Activated CD8-positive, alpha-beta T cell treated with anti-CD3 and anti-CD28 coated beads for 36 hours (primary cell): Measurements from ENCODE around the gene RNU1-2. TPM values are rescaled to one million over a fixed set of nuclear protein-coding genes. Genes with fewer than 3 reads are reported as not detected.
"Not testable (repeated sequence)": the region's sequence is repeated elsewhere in the genome, so short reads cannot be mapped to it uniquely, and the experiment has no call there.

Experiments
- ATAC-seq: fragments of 200-7000 bp; cut with Tn5 transposase; one replicate; pipeline ENCODE4 v1.10.0; 2021; ENCODE audit warnings: mild to moderate bottlenecking, moderate library complexity
- CTCF ChIA-PET: fragments of 350-600 bp; sonication (Branson Sonifier 250); formaldehyde crosslinking; loops from one replicate; lab custom pipeline; 2021; ENCODE audit warnings: antibody characterized with exemption; lab: Charles Lee
- POLR2A ChIA-PET: fragments of 350-600 bp; sonication (Branson Sonifier 250); formaldehyde crosslinking; loops from one replicate; lab custom pipeline; 2021; ENCODE audit warnings: antibody characterized with exemption; lab: Charles Lee
- DNase-seq: peaks from one replicate; pipeline ENCODE4 v3.0.0-alpha.2; 2020
- H3K27ac Mint-ChIP-seq: one replicate; pipeline ENCODE4 v1.8.0; 2021; ENCODE audit warnings: mild to moderate bottlenecking, mixed read lengths
- H3K27me3 Mint-ChIP-seq: one replicate; pipeline ENCODE4 v1.8.0; 2021; ENCODE audit warnings: mixed read lengths
- H3K36me3 Mint-ChIP-seq: one replicate; pipeline ENCODE4 v1.8.0; 2021; ENCODE audit warnings: low read depth, mixed read lengths
- H3K4me1 Mint-ChIP-seq: one replicate; pipeline ENCODE4 v1.8.0; 2021; ENCODE audit warnings: low read depth, mixed read lengths
- H3K4me3 Mint-ChIP-seq: one replicate; pipeline ENCODE4 v1.8.0; 2021; ENCODE audit warnings: mild to moderate bottlenecking, moderate library complexity, mixed read lengths
- H3K9me3 Mint-ChIP-seq: one replicate; pipeline ENCODE4 v1.8.0; 2021; ENCODE audit warnings: mixed read lengths
- CTCF ChIP-seq: fragments of 200-600 bp; IDR thresholded peaks from one replicate; pipeline ENCODE4 v1.8.0; 2022; ENCODE audit warnings: antibody characterized with exemption, mild to moderate bottlenecking
- intact Hi-C: fragments of 100-400 bp; cut with micrococcal nuclease; formaldehyde crosslinking; loops from one replicate; pipeline ENCODE4 v1.10.0; 2022
- total RNA-seq, 2 experiments: library from RNA; stranded (reverse); gene quantifications; one replicate each; pipeline ENCODE4 v1.2.3, GENCODE V29; 2021

RNU1-2 gene
- total RNA-seq, 2 experiments from 2014 or later, result 820 to 1,043 TPM

GRCh38 chr1:16927711-16928485, 32.1 kb downstream of the RNU1-2 start:
- Mint-ChIP-seq H3K36me3 (peaks cover 4% of the 10 kb centered on the region), H3K4me3 (no peak overlapping the region), H3K9me3 (no peaks in the 10 kb centered on the region), H3K4me1 (peaks cover 17% of the 10 kb centered on the region), H3K27ac (no peak overlapping the region), H3K27me3 (no peaks in the 10 kb centered on the region)
- TF ChIP-seq CTCF, result no peak
- intact Hi-C loops, result no loop called here
- peak; percentile 86 for ATAC-seq
- CTCF ChIA-PET, result interaction anchor here (1.3 kb wide), 1 partner anchor 32 kb away, joined by 3 read pairs; no protein-coding TSS in a partner anchor
- POLR2A ChIA-PET, result interaction anchor here (1.0 kb wide), 1 partner anchor 22 kb away, joined by 3 read pairs; no protein-coding TSS in a partner anchor
- DNase-seq, result peak; percentile 16

GRCh38 chr1:16929146-16930041, 33.6 kb downstream of the RNU1-2 start:
- intact Hi-C loops, H3K9me3 Mint-ChIP-seq, DNase-seq, ATAC-seq, POLR2A ChIA-PET, H3K4me3 Mint-ChIP-seq, H3K27ac Mint-ChIP-seq, H3K36me3 Mint-ChIP-seq, H3K27me3 Mint-ChIP-seq: not testable (repeated sequence)
- CTCF ChIA-PET, result interaction anchor here (1.7 kb wide), 1 partner anchor 30 kb away, joined by 4 read pairs; no protein-coding TSS in a partner anchor
- H3K4me1 Mint-ChIP-seq, result peaks cover 16% of the 10 kb centered on the region

GRCh38 chr1:16931206-16931934, 35.6 kb downstream of the RNU1-2 start:
- H3K27ac Mint-ChIP-seq, ATAC-seq, intact Hi-C loops, H3K9me3 Mint-ChIP-seq, H3K36me3 Mint-ChIP-seq, H3K27me3 Mint-ChIP-seq, POLR2A ChIA-PET, DNase-seq, H3K4me3 Mint-ChIP-seq: not testable (repeated sequence)
- H3K4me1 Mint-ChIP-seq, result peaks cover 14% of the 10 kb centered on the region
- CTCF ChIA-PET, result interaction anchor here (0.6 kb wide), 1 partner anchor 29 kb away, joined by 3 read pairs; no protein-coding TSS in a partner anchor

- H3K4me1 Mint-ChIP-seq, H3K27ac Mint-ChIP-seq, intact Hi-C loops, ATAC-seq, H3K9me3 Mint-ChIP-seq, H3K36me3 Mint-ChIP-seq, H3K4me3 Mint-ChIP-seq, DNase-seq, H3K27me3 Mint-ChIP-seq: not testable (repeated sequence)
- ChIA-PET CTCF (interaction anchor here (1.3 kb wide), 1 partner anchor 27 kb away, joined by 3 read pairs; no protein-coding TSS in a partner anchor), POLR2A (interaction anchor here (1.0 kb wide), 1 partner anchor 29 kb away, joined by 4 read pairs; no protein-coding TSS in a partner anchor)
Measured at GRCh38 chr1:16933945-16934344, 38.2 kb downstream of the RNU1-2 start.

GRCh38 chr1:16936580-16936979, 40.8 kb downstream of the RNU1-2 start:
- DNase-seq, H3K4me3 Mint-ChIP-seq, H3K27me3 Mint-ChIP-seq, H3K36me3 Mint-ChIP-seq, ATAC-seq, H3K27ac Mint-ChIP-seq, H3K4me1 Mint-ChIP-seq, POLR2A ChIA-PET, H3K9me3 Mint-ChIP-seq, intact Hi-C loops: not testable (repeated sequence)
- CTCF ChIA-PET, result interaction anchor here (1.2 kb wide), 1 partner anchor 16 kb away, joined by 4 read pairs; no protein-coding TSS in a partner anchor

GRCh38 chr1:16938351-16939321, 42.9 kb downstream of the RNU1-2 start:
- no peak for DNase-seq
- Mint-ChIP-seq H3K27ac (no peak overlapping the region), H3K36me3 (peaks cover 8% of the 10 kb centered on the region), H3K27me3 (no peaks in the 10 kb centered on the region), H3K4me1 (no peaks in the 10 kb centered on the region), H3K9me3 (no peaks in the 10 kb centered on the region), H3K4me3 (no peak overlapping the region)
- CTCF ChIA-PET, result interaction anchor here (0.9 kb wide), 1 partner anchor 13 kb away, joined by 3 read pairs; no protein-coding TSS in a partner anchor
- POLR2A ChIA-PET, result no interaction called here
- intact Hi-C loops, result no loop called here
- TF ChIP-seq CTCF, result no peak
- no peak for ATAC-seq

GRCh38 chr1:16939386-16940180, 43.8 kb downstream of the RNU1-2 start:
- POLR2A ChIA-PET, H3K9me3 Mint-ChIP-seq, ATAC-seq, H3K4me3 Mint-ChIP-seq, H3K4me1 Mint-ChIP-seq, H3K36me3 Mint-ChIP-seq, H3K27me3 Mint-ChIP-seq, H3K27ac Mint-ChIP-seq, DNase-seq, intact Hi-C loops: not testable (repeated sequence)
- CTCF ChIA-PET, result interaction anchor here (0.9 kb wide), 1 partner anchor 12 kb away, joined by 3 read pairs; no protein-coding TSS in a partner anchor
